ENCODE data around the gene EIF4H. TPM values are rescaled to one million over a fixed set of nuclear protein-coding genes. Genes with fewer than 3 reads are reported as not detected.
A peak's percentile ranks its signal among the peaks of the same experiment; 100 is the strongest.

The EIF4H gene
- total and polyA plus RNA-seq, 9 of the 15 experiments (the other 6 are each of a cell fraction or from before 2014, with no cell fraction given), result 11.0 to 435 (median 319) TPM

- TF ChIP-seq PYGO2 (tag; IDR thresholded peaks at IDR 0.05), result no peak
- peak; percentile 54; the same call in 1 of the 2 replicates for TF ChIP-seq POLR2H (tag; IDR thresholded peaks at IDR 0.05; ENCODE audit: low read depth)
Observed at GRCh38 chr7:74175340-74175739, 1.2 kb downstream of the EIF4H start (continued).

- H3K4me1 ChIP-seq (replicated peaks in 1 of 2; ENCODE audit: control insufficient read depth in 2 of 2, insufficient read depth in 2 of 2, low read length in 2 of 2), result peaks cover 24 to 35% of the 10 kb centered on the region in 2 experiments; a peak in 4 of 5 replicates
- ChIA-PET CTCF (ENCODE audit: low intra/inter-chr PET ratio) (no interaction called here), POLR2A (interaction anchor here (0.9 to 8.8 kb wide), 4 partner anchors 12 to 220 kb away, joined by 3 to 86 read pairs (median 4); no protein-coding TSS in a partner anchor)
- ATAC-seq (no peak), FAIRE-seq (peak; percentile 44), DNase-seq (ENCODE audit: extremely low read depth in 1 of 4, low spot score in 3 of 4) (no peak)
- no peak overlapping the region for H3K9ac ChIP-seq (ENCODE audit: insufficient read depth in 1 of 2, low read depth in 2 of 2, low read length in 2 of 2)
- no TSS peak for BruUV-seq (replicated peaks)
- no peak overlapping the region for H3K4me3 ChIP-seq
- H3K4me2 ChIP-seq (ENCODE audit: insufficient read depth, low read length), result peak overlapping the region; percentile 35; the same call in 1 of the 2 replicates
- intact Hi-C loops (cut with micrococcal nuclease) (no loop called here), in situ Hi-C loops (cut with MboI) (no loop called here)
- no peak overlapping the region for H3K27ac ChIP-seq (ENCODE audit: extremely low read depth, low read depth, low read length)
- TF ChIP-seq ZNF311 (CRISPR knock-in tag; IDR thresholded peaks at IDR 0.05) (no peak), U2AF1 (optimal IDR thresholded peaks at IDR 0.05; ENCODE audit: low read depth, low read length) (no peak)
- no peak overlapping the region for H2AFZ ChIP-seq (ENCODE audit: low read depth, low read length)
- WGBS (ENCODE audit: insufficient coverage, low coverage, missing lambda C conversion rate), result 78% methylated on average over 3 of the region's 3 CpGs
- H3K9me1 ChIP-seq (ENCODE audit: control insufficient read depth, insufficient read depth, low read length), result no peaks in the 10 kb centered on the region
- H3K79me2 ChIP-seq (ENCODE audit: control insufficient read depth, insufficient read depth, low read length), result peaks cover 85% of the 10 kb centered on the region
- H3K27me3 ChIP-seq (ENCODE audit: control insufficient read depth in 2 of 2, insufficient read depth in 2 of 2, low read length in 2 of 2), result no peaks in the 10 kb centered on the region
- peaks cover 53% of the 10 kb centered on the region for H4K20me1 ChIP-seq (replicated peaks; ENCODE audit: control insufficient read depth, insufficient read depth, low read length)
- H3K36me3 ChIP-seq (ENCODE audit: control insufficient read depth, insufficient read depth, low read length), result peaks cover 60% of the 10 kb centered on the region
- no peaks in the 10 kb centered on the region for H3K9me3 ChIP-seq (replicated peaks; ENCODE audit: control insufficient read depth, insufficient read depth, low read depth, low read length)
Observed at GRCh38 chr7:74176555-74176954, 2.4 kb downstream of the EIF4H start.

All from K562 (cell line).